ENCODE data around the gene GPI. TPM values are rescaled to one million over a fixed set of nuclear protein-coding genes. Genes with fewer than 3 reads are reported as not detected.
A peak's percentile ranks its signal among the peaks of the same experiment; 100 is the strongest.

The GPI gene
- total and polyA plus RNA-seq, 2 of the 13 experiments (the other 11 are each of a cell fraction or from before 2014, with no cell fraction given): 147 to 167 TPM

- TF ChIP-seq ZBTB39 (CRISPR knock-in tag; IDR thresholded peaks at IDR 0.05) (0 out of 2 replicates have a peak, but pooled peaks have one; percentile 67), ZNF646 (CRISPR knock-in tag; IDR thresholded peaks at IDR 0.05) (no peak), STAG1 (CRISPR knock-in tag; IDR thresholded peaks at IDR 0.05) (0 out of 2 replicates have a peak, but pooled peaks have one; percentile 1), ZMYM4 (CRISPR knock-in tag; IDR thresholded peaks at IDR 0.05) (peak; percentile 76; the same call in 1 of the 2 replicates), STAT5B (CRISPR knock-in tag; IDR thresholded peaks at IDR 0.05) (no peak), MNT (IDR thresholded peaks at IDR 0.05) (no peak; the same call in 1 of the 2 replicates), ZBTB4 (CRISPR knock-in tag; IDR thresholded peaks at IDR 0.05; ENCODE audit: borderline replicate concordance) (peak; percentile 88; the same call in 1 of the 2 replicates), GABPB1 (CRISPR knock-in tag; IDR thresholded peaks at IDR 0.05) (peak; percentile 77; the same call in 1 of the 2 replicates), ZNF775 (CRISPR knock-in tag; IDR thresholded peaks at IDR 0.05; ENCODE audit: borderline replicate concordance) (no peak), CEBPB (IDR thresholded peaks at IDR 0.05; ENCODE audit: borderline replicate concordance, low read depth, low read length) (no peak), MXD3 (CRISPR knock-in tag; IDR thresholded peaks at IDR 0.05) (peak; percentile 85), ZFX (CRISPR knock-in tag; IDR thresholded peaks at IDR 0.05; ENCODE audit: low read depth) (peak; percentile 91), ZBTB42 (CRISPR knock-in tag; IDR thresholded peaks at IDR 0.05) (peak; percentile 77; the same call in 1 of the 2 replicates)
Measured at GRCh38 chr19:34404109-34404909, 39.3 kb downstream of the GPI start, which contains the start of gene PDCD2L (continued).
